Measurements from ENCODE around the gene TMEM95. TPM values are rescaled to one million over a fixed set of nuclear protein-coding genes. Genes with fewer than 3 reads are reported as not detected.

Gene TMEM95
- total and polyA plus RNA-seq, 7 donors = not detected

DNA sequence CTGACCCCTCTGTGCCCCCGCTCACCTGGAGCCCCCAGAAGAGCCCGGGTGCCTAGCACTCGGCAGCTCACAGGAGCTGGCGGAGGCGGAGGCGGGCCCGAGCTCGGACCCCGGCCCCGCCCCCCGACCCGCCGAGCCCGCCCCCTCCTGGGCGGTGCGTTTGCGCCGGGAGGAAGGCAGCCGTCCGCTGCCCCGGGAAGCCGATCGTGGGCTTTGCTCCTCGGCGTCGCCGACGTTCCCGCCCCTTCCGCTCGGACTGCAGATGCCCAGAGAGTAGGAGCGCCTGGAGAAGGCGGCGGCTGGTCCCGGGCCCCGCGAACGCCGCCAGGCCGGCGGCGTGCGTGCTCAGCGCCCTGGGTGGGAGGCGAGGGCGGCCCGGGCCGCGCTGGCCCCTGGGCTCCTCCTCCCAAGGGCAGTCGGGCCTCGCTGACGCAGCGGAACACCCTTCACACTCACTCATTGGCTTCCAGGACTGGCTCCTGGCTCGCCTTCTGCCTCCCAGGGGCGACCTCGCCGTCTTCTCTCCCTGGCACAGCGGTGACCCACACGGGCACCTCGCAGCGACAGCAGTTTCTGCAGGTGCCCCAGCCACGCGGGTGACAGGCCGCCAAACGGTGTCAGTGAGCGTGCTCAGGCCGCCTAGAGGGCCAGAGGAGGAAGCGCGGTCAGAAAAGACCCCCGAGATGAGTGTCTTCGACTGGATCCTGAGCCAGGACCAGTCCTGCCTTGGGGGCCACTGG is 39.7 kb downstream of the TMEM95 start, which contains the start of gene PLSCR3:
Gene PLSCR3, minus strand, starts transcription at position 74 of the 740 bp plus-strand sequence. CDS start 415 bp downstream, outside the sequence.
- DNase-seq (peak; percentile 89 to 92), ATAC-seq (peak; percentile 89 to 91 (median 90))
- intact Hi-C loops (cut with DNase I) = loop anchor here (5.0 kb wide), 4 partner anchors 37 to 93 kb away; partner anchors contain the start of genes KCTD11 (in 1 of the 2) and TMEM95 (in 1 of the 2)
- H3K4me1 ChIP-seq = no peaks in the 10 kb centered on the region
- H3K36me3 ChIP-seq (ENCODE audit: insufficient read depth in 1 of 2, low read depth in 1 of 2) = peaks cover 3 to 30% of the 10 kb centered on the region in 2 donors
- peak within 1 kb of the TSS; percentile 91 for H3K27ac ChIP-seq
- no peaks in the 10 kb centered on the region for H3K27me3 ChIP-seq (ENCODE audit: insufficient read depth in 3 of 3, low read length in 2 of 3)
- H3K9me3 ChIP-seq = no peaks in the 10 kb centered on the region
- WGBS, 3 donors = 0 to 1% (median 1%) methylated on average over 55 to 71 of the region's 71 CpGs
- H3K4me3 ChIP-seq = peak within 1 kb of the TSS; percentile 95
- TF ChIP-seq, protein P1, sequence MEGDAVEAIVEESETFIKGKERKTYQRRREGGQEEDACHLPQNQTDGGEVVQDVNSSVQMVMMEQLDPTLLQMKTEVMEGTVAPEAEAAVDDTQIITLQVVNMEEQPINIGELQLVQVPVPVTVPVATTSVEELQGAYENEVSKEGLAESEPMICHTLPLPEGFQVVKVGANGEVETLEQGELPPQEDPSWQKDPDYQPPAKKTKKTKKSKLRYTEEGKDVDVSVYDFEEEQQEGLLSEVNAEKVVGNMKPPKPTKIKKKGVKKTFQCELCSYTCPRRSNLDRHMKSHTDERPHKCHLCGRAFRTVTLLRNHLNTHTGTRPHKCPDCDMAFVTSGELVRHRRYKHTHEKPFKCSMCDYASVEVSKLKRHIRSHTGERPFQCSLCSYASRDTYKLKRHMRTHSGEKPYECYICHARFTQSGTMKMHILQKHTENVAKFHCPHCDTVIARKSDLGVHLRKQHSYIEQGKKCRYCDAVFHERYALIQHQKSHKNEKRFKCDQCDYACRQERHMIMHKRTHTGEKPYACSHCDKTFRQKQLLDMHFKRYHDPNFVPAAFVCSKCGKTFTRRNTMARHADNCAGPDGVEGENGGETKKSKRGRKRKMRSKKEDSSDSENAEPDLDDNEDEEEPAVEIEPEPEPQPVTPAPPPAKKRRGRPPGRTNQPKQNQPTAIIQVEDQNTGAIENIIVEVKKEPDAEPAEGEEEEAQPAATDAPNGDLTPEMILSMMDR (IDR thresholded peaks at IDR 0.05) = no peak

GRCh38 chr17:7396147-7396546 is 41.2 kb downstream of the TMEM95 start:
- no peak overlapping the region for H3K27ac ChIP-seq
- no peak for ATAC-seq
- H3K36me3 ChIP-seq (ENCODE audit: insufficient read depth in 1 of 2, low read depth in 1 of 2) = peaks cover 0 to 17% of the 10 kb centered on the region in 2 donors
- TF ChIP-seq, protein P1 (IDR thresholded peaks at IDR 0.05) = no peak
- H3K4me1 ChIP-seq = no peaks in the 10 kb centered on the region
- intact Hi-C loops (cut with DNase I) = loop anchor here in 1 of 2 donors (5.0 kb wide), 1 partner anchor 46 kb away; no protein-coding TSS in a partner anchor
- no peaks in the 10 kb centered on the region for H3K9me3 ChIP-seq
- 76 to 94% (median 81%) methylated on average over 4 of the region's 4 CpGs for WGBS, 3 donors
- no peak overlapping the region for H3K4me3 ChIP-seq
- no peaks in the 10 kb centered on the region for H3K27me3 ChIP-seq (ENCODE audit: insufficient read depth in 3 of 3, low read length in 2 of 3)
- DNase-seq = no peak

DNA sequence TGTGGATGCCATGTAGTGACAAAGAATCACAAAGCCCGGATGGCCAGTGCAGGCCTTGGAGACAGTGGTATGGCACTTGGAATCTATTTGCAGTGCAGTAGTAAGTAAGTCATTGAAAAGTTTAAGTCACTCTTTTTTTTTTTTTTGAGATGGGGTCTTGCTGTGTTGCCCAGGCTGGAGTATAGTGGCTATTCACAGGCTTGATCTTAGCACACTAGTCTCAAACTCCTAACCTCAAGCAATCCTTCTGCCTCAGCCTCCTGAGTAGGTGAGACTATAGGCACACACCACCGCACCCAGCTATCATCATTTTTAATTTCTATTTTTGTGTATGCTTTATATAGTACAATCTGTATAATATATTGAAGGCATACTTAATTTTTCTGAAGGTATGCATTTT is 43.7 kb downstream of the TMEM95 start:
- Histone ChIP-seq H3K4me3 (no peak overlapping the region), H3K27ac (no peak overlapping the region), H3K4me1 (peaks cover 9% of the 10 kb centered on the region), H3K36me3 (ENCODE audit: insufficient read depth in 1 of 2, low read depth in 1 of 2) (peaks cover 0 to 7% of the 10 kb centered on the region in 2 donors), H3K27me3 (ENCODE audit: insufficient read depth in 3 of 3, low read length in 2 of 3) (no peaks in the 10 kb centered on the region), H3K9me3 (no peaks in the 10 kb centered on the region)
- DNase-seq (no peak), ATAC-seq (no peak)
- intact Hi-C loops (cut with DNase I) = loop anchor here in 1 of 2 donors (5.0 kb wide), 1 partner anchor 44 kb away; no protein-coding TSS in a partner anchor
- WGBS, 3 donors = 66 to 95% (median 69%) methylated on average over 2 of the region's 2 CpGs
- TF ChIP-seq, protein P1 (IDR thresholded peaks at IDR 0.05) = no peak

DNA sequence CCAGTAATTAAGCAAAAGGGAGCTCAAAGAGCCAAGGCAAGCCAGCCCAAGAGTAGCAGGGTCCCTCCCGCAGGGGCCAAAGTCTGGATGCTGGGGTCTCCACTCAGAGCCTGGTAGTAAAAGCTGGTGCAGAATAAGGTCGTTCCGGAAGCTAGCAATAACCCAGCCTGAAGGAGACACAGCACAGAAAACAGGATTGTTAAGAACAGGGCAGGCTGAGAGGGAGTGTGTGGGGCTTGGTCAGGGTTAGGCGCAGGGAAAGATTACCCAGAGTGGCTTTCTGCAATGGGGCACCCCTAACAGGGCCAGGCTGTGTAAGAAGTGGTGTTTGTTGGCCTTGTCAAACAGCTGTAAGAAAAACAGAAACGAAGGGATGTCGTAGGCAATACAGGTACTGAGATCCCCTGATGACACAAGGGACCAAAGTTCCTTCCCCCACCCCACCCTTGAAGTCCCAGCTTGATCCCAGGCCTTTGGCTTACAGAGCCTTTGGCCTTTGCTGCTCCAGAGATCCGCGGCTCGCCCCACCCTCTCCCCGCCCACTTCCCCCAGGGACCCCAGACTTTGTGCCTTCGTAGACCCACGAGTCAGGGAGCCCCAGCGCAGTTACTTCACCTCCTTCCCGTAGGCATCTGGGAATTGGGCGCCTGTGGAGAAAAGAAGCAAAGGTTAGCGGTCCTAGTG is 48.2 kb downstream of the TMEM95 start:
- peak in 2 of 4 donors; percentile 2 to 6 for ATAC-seq
- Histone ChIP-seq H3K36me3 (ENCODE audit: insufficient read depth in 1 of 2, low read depth in 1 of 2) (peaks cover 0 to 7% of the 10 kb centered on the region in 2 donors), H3K27ac (peak overlapping the region; percentile 75), H3K27me3 (ENCODE audit: insufficient read depth in 3 of 3, low read length in 2 of 3) (no peaks in the 10 kb centered on the region), H3K4me3 (peak overlapping the region; percentile 73), H3K9me3 (no peaks in the 10 kb centered on the region), H3K4me1 (peaks cover 9% of the 10 kb centered on the region)
- TF ChIP-seq, protein P1 (IDR thresholded peaks at IDR 0.05) = no peak
- peak; percentile 76 to 83 for DNase-seq
- intact Hi-C loops (cut with DNase I) = no loop called here
- 10 to 11% (median 10%) methylated on average over 16 of the region's 16 CpGs for WGBS, 3 donors

Measured in psoas muscle (tissue), 8 donors.